Adrenal gland (tissue), 12 donors: ENCODE results near the gene ZNF71. TPM values are rescaled to one million over a fixed set of nuclear protein-coding genes. Genes with fewer than 3 reads are reported as not detected.

Experiments
- DNase-seq, 7 donors: peaks; one replicate each; pipeline ENCODE4 v3.0.0-alpha.2; 2019 to 2020
- H3K27ac ChIP-seq, 5 donors: fragments of 200-600 bp; sonication (generic) in 4 of 5; 1 replicate in 3 of 5; 2 replicates in 2 of 5; pipeline versions ENCODE4 v1.5.1 to v1.8.0; 2016 to 2020; ENCODE audit warnings: mild to moderate bottlenecking in 1 of 5
- H3K27me3 ChIP-seq: fragments of 200-600 bp; 2 replicates; pipeline ENCODE4 v1.8.0; 2021
- H3K36me3 ChIP-seq, 2 donors: fragments of 200-600 bp; replicated peaks in 1 of 2; 1 replicate in 1 of 2; 2 replicates in 1 of 2; pipeline versions ENCODE4 v1.5.1 to v1.8.0; 2018 to 2022
- H3K4me1 ChIP-seq, 2 donors: fragments of 200-600 bp; replicated peaks in 1 of 2; 1 replicate in 1 of 2; 2 replicates in 1 of 2; pipeline versions ENCODE4 v1.5.1 to v1.8.0; 2018 to 2021
- H3K4me3 ChIP-seq, 4 donors: fragments of 200-600 bp; sonication (generic) in 3 of 4; one replicate each; pipeline ENCODE4 v1.5.1; 2016 to 2018
- H3K9me3 ChIP-seq, 3 donors: fragments of 200-600 bp; sonication (generic) in 1 of 3; replicated peaks in 1 of 3; 1 replicate in 2 of 3; 2 replicates in 1 of 3; pipeline versions ENCODE4 v1.5.1 to v1.8.0; 2016 to 2021
- POLR2A ChIP-seq, 2 donors: fragments of 450-650 bp; IDR thresholded peaks; one replicate each; pipeline ENCODE4 v1.6.1; 2017; ENCODE audit warnings: antibody characterized with exemption in 2 of 2, mild to moderate bottlenecking in 2 of 2, moderate library complexity in 1 of 2
- WGBS, 4 donors: extraction: QIAGEN DNeasy Blood & Tissue Kit in 2 of 4; methylation state at CpG; one replicate each; pipeline versions ENCODE4 v1.1.5 to v1.1.7; 2013 to 2017; 5-methylcytosine and 5-hydroxymethylcytosine counted together
- intact Hi-C, 2 donors: fragments of 100-400 bp; cut with DNase I; formaldehyde crosslinking; loops; one replicate each; pipeline versions ENCODE4 v1.14.1 to v1.15.0; 2022 to 2023
- polyA plus RNA-seq, 3 donors: library from polyadenylated mRNA; stranded (reverse); fragments of 200-250 nt in 2 of 3; fragments of 350-450 nt in 1 of 3; fragmentation: Illumina TruSeq in 1 of 3; extraction: RNeasy Lipid Tissue Mini Kit (QIAGEN cat#74804) in 1 of 3; gene quantifications; one replicate each; pipeline ENCODE4 v1.2.3, GENCODE V29; 2013 to 2014
- total RNA-seq, 9 donors: library from RNA; depleted of rRNA in 4 of 9; stranded (reverse); fragments of >200 nt in 4 of 9; fragments of 120-200 nt in 1 of 9; fragmentation: NEBNext Ultra II Directional in 1 of 9; extraction: Animal tissue kit (Norgen Biotek cat#: 25700) in 1 of 9; gene quantifications; one replicate each; pipeline versions ENCODE4 v1.1.0 to v1.2.4, GENCODE V29; 2013 to 2023
- TF ChIP-seq, protein P1 (sequence below), 6 experiments: fragments of 450-650 bp in 4 of 6; fragments of 200-600 bp in 2 of 6; sonication (generic) in 1 of 6; IDR thresholded peaks; 1 replicate in 5 of 6; 2 replicates in 1 of 6; pipeline versions ENCODE4 v1.5.1 to v1.8.0; 2016 to 2021; ENCODE audit warnings: antibody characterized with exemption in 6 of 6, mild to moderate bottlenecking in 2 of 6, moderate library complexity in 1 of 6
- donor health status: healthy with polysubstance abuse.
- donor health status: Bipolar disorder and iron deficiency.
- donor health status: DM: yes; HTN: yes; CAD: no.
- donor health status: DM: no; HTN: no; CAD: no.
- donor health status: DM: no; HTN: no; CAD: no.
- donor health status: DM: yes; HTN: yes; CAD: no.

The ZNF71 gene
- total and polyA plus RNA-seq, 12 donors: 2.3 to 8.4 (median 5.5) TPM

DNA sequence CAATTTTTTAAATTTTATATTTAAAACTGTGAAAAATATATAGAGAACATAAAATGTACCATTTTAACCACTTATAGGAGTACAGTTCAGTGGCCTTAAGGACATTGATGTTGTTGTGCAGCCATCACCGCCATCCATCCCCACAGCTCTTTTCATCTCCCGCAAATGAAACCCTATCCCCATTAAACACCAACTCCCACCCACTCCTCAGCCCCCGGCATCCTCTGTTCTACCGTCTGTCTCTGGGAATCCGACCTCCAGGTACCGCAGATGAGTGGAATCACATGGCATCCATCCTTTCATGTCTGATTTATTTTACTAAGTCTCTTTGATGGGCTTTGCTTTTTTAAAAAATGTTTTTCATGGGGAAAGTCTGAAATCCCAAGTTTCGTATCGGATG, 24.0 kb downstream of the ZNF71 start:
- 75 to 82% (median 76%) methylated on average over 8 of the region's 8 CpGs for WGBS, 4 donors
- DNase-seq: no peak
- H3K27ac ChIP-seq: no peak overlapping the region
- no peak overlapping the region for H3K4me3 ChIP-seq
- H3K27me3 ChIP-seq: no peaks in the 10 kb centered on the region
- H3K36me3 ChIP-seq: peaks cover 0 to 6% of the 10 kb centered on the region in 2 donors
- H3K4me1 ChIP-seq: no peaks in the 10 kb centered on the region
- no peaks in the 10 kb centered on the region for H3K9me3 ChIP-seq
- intact Hi-C loops: no loop called here
- no peak for TF ChIP-seq POLR2A (IDR thresholded peaks at IDR 0.05)
- TF ChIP-seq, protein P1, sequence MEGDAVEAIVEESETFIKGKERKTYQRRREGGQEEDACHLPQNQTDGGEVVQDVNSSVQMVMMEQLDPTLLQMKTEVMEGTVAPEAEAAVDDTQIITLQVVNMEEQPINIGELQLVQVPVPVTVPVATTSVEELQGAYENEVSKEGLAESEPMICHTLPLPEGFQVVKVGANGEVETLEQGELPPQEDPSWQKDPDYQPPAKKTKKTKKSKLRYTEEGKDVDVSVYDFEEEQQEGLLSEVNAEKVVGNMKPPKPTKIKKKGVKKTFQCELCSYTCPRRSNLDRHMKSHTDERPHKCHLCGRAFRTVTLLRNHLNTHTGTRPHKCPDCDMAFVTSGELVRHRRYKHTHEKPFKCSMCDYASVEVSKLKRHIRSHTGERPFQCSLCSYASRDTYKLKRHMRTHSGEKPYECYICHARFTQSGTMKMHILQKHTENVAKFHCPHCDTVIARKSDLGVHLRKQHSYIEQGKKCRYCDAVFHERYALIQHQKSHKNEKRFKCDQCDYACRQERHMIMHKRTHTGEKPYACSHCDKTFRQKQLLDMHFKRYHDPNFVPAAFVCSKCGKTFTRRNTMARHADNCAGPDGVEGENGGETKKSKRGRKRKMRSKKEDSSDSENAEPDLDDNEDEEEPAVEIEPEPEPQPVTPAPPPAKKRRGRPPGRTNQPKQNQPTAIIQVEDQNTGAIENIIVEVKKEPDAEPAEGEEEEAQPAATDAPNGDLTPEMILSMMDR (IDR thresholded peaks at IDR 0.05): no peak

DNA sequence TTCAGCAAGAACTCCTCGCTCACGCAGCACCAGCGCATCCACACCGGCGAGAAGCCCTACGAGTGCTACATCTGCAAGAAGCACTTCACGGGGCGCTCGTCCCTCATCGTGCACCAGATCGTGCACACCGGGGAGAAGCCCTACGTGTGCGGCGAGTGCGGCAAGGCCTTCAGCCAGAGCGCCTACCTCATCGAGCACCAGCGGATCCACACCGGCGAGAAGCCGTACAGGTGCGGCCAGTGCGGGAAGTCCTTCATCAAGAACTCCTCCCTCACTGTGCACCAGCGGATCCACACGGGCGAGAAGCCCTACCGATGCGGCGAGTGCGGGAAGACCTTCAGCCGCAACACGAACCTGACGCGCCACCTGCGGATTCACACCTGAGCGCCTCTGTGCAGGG, 27.3 kb downstream of the ZNF71 start:
- H3K36me3 ChIP-seq: peaks cover 0 to 6% of the 10 kb centered on the region in 2 donors
- no peaks in the 10 kb centered on the region for H3K27me3 ChIP-seq
- WGBS, 4 donors: 92 to 97% (median 94%) methylated on average over 25 to 37 of the region's 37 CpGs
- TF ChIP-seq POLR2A (IDR thresholded peaks at IDR 0.05): no peak
- TF ChIP-seq, protein P1 (IDR thresholded peaks at IDR 0.05): no peak
- H3K4me3 ChIP-seq: no peak overlapping the region
- no peaks in the 10 kb centered on the region for H3K9me3 ChIP-seq
- H3K4me1 ChIP-seq: no peaks in the 10 kb centered on the region
- no peak overlapping the region for H3K27ac ChIP-seq
- DNase-seq: no peak
- intact Hi-C loops: no loop called here

DNA sequence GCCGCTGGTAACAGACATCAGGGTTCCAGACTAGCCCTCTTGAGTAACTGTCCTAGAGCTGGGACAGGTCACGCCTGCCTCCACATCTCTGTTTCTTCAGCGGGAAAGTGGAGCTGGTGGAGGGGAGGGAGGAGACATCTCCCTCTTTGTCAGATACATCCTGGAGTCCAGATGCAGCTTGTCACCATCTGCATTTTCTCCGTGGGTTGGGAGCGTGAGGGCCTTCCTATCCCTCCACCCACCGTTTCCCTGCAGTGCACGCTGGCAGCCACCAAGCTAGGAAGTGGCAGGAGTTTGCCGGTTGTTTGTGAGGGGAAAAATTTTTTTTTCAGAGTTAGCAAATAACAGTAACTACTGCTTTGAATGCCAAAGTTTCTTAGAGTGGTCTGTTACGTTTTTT, 27.9 kb downstream of the ZNF71 start:
- DNase-seq: no peak
- 88 to 93% (median 90%) methylated on average over 8 to 9 of the region's 9 CpGs for WGBS, 4 donors
- intact Hi-C loops: no loop called here
- TF ChIP-seq POLR2A (IDR thresholded peaks at IDR 0.05): no peak
- Histone ChIP-seq H3K27ac (no peak overlapping the region), H3K27me3 (no peaks in the 10 kb centered on the region), H3K4me3 (no peak overlapping the region), H3K4me1 (no peaks in the 10 kb centered on the region), H3K36me3 (peaks cover 0 to 6% of the 10 kb centered on the region in 2 donors), H3K9me3 (no peaks in the 10 kb centered on the region)

DNA sequence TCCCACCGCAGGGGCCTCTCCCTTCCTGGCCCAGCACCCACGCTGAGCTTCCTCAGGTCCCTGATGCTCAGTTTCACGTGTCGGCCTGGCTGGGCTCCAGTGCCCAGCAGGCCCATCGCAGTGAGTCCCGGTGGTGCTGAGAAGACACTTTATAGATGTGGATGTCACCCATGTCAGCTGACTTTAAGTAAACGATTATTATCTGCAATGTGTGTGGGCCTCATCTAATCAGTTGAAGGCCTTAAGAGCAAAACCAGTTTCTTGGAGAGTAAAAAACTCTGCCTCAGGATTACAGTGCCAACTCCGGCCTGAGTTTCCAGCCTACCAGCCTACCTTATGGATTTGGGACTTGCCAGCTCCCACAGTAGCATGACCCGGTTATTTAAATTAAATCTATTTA, 30.6 kb downstream of the ZNF71 start:
- Histone ChIP-seq H3K27ac (no peak overlapping the region), H3K27me3 (no peaks in the 10 kb centered on the region), H3K4me1 (no peaks in the 10 kb centered on the region), H3K36me3 (peaks cover 0 to 6% of the 10 kb centered on the region in 2 donors), H3K4me3 (no peak overlapping the region), H3K9me3 (no peaks in the 10 kb centered on the region)
- intact Hi-C loops: no loop called here
- DNase-seq: no peak
- WGBS, 4 donors: 95 to 98% (median 97%) methylated on average over 8 to 9 of the region's 9 CpGs
- TF ChIP-seq, protein P1 (IDR thresholded peaks at IDR 0.05): no peak
- no peak for TF ChIP-seq POLR2A (IDR thresholded peaks at IDR 0.05)

DNA sequence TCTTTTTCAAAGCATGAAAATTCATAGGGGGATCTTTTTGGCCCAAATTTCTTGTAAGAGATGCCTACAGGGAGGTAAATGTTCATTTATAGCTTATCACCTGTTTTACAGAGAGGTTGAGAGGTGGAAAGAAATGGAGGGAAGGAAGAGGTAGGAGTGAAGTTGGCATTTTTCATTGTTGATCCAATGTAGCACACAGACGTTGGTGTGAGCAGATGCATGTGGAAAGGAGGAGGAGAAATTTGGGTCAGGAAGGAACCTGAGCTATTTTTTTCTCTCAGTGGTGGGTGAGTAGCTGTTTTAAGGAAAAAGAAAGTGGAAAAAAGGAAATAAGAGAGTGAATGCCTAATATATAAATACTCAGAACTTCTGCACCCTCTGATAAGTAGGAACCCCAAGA, 37.9 kb downstream of the ZNF71 start:
- Histone ChIP-seq H3K9me3 (no peaks in the 10 kb centered on the region), H3K36me3 (no peaks in the 10 kb centered on the region), H3K27ac (no peak overlapping the region), H3K27me3 (no peaks in the 10 kb centered on the region), H3K4me1 (no peaks in the 10 kb centered on the region), H3K4me3 (no peak overlapping the region)
- WGBS, 4 donors: 18 to 32% (median 23%) methylated on average over 1 of the region's 1 CpG
- no peak for DNase-seq
- intact Hi-C loops: no loop called here
- TF ChIP-seq POLR2A (IDR thresholded peaks at IDR 0.05): no peak
- TF ChIP-seq, protein P1 (IDR thresholded peaks at IDR 0.05): no peak
